Muscle of leg (tissue), 11 donors: ENCODE measurements around the gene CYTH1. TPM values are rescaled to one million over a fixed set of nuclear protein-coding genes. Genes with fewer than 3 reads are reported as not detected.

ENCODE experiments used
- DNase-seq: peaks from one replicate; pipeline ENCODE4 v3.0.0; 2013
- H3K27ac ChIP-seq: one replicate; pipeline ENCODE4 v1.5.1; 2013; ENCODE audit warnings: mild to moderate bottlenecking, low read length, control low read depth
- H3K27me3 ChIP-seq: one replicate; pipeline ENCODE4 v1.6.1; 2013; ENCODE audit warnings: low read length; ENCODE audit not compliant: control insufficient read depth, insufficient read depth
- H3K36me3 ChIP-seq: one replicate; pipeline ENCODE4 v1.6.1; 2013; ENCODE audit warnings: low read length; ENCODE audit not compliant: control insufficient read depth, insufficient read depth
- H3K4me1 ChIP-seq: one replicate; pipeline ENCODE4 v1.6.1; 2013; ENCODE audit warnings: low read length; ENCODE audit not compliant: control insufficient read depth, insufficient read depth
- H3K4me3 ChIP-seq: one replicate; pipeline ENCODE4 v1.5.1; 2013; ENCODE audit warnings: low read length, control low read depth
- H3K9me3 ChIP-seq: replicated peaks from 2 replicates; pipeline ENCODE4 v1.6.1; 2013; ENCODE audit warnings: low read depth, low read length; ENCODE audit not compliant: control insufficient read depth
- WGBS: methylation state at CpG from one replicate; pipeline ENCODE4 v1.1.5; 2013; ENCODE audit warnings: missing lambda C conversion rate; ENCODE audit not compliant: insufficient coverage; 5-methylcytosine and 5-hydroxymethylcytosine counted together
- polyA plus RNA-seq, 8 donors: library from polyadenylated mRNA; unstranded; fragments of 120-200 nt; gene quantifications; one replicate each; pipeline versions ENCODE4 v1.2.1 to v1.2.3, GENCODE V29; 2013; ENCODE audit warnings: inconsistent platforms in 1 of 8, low replicate concordance in 1 of 8; ENCODE audit not compliant: insufficient read length in 8 of 8, insufficient read depth in 1 of 8
- total RNA-seq: library from RNA; stranded (reverse); fragments of 120-200 nt; gene quantifications from one replicate; pipeline ENCODE4 v1.2.4, GENCODE V29; 2013

CYTH1 gene
- total and polyA plus RNA-seq, 9 donors: 17.3 to 26.9 (median 21.1) TPM

DNA sequence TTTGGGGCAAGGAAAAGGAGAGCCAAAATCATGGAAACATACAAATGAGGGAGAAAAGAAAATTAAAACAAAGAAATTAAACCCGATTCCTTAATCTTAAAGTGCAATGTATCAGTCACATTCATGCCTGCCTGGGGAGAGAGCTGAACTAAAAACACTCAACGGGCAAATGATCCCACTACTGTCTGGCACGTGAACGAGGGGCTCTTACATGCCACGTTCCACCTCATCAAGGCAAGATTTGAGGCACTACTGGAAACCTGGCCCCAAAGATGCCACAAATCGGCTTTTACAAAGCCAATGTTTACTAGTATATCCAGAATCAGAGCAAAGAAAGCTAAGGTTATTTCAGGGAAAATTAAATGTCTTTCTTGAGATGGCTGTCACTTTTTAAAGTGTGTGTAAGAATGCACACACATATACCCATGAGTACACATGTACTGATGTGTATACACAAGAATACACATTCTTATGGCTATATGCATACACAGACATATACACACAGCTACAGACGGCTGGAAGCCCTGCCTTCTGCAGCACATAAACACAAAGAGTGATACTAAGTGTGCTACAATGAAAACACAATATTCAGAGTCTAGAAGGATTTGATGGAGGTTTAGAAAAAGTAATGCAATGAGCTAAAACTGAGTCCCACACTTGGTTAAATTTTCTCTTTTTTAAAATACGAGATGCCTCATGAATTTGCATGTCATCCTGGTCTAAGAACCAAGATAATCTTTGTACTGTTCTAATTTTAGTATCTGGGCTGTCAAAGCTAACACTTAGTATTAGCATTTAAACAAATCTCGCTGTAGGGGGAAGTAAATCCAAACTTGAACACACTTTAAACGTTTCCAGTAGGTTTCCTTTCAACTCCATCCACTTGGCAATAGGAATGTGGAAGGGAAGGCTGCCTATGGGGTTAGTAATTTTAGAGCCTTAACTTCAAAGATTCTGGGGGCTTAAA lies 85.8 kb downstream of the CYTH1 start:
- WGBS: 91% methylated on average over 4 of the region's 10 CpGs
- Histone ChIP-seq H3K27me3 (no peaks in the 10 kb centered on the region), H3K4me3 (no peak overlapping the region), H3K36me3 (peaks cover 50% of the 10 kb centered on the region), H3K27ac (no peak overlapping the region), H3K4me1 (no peaks in the 10 kb centered on the region), H3K9me3 (no peaks in the 10 kb centered on the region)
- peak; percentile 51 for DNase-seq

DNA sequence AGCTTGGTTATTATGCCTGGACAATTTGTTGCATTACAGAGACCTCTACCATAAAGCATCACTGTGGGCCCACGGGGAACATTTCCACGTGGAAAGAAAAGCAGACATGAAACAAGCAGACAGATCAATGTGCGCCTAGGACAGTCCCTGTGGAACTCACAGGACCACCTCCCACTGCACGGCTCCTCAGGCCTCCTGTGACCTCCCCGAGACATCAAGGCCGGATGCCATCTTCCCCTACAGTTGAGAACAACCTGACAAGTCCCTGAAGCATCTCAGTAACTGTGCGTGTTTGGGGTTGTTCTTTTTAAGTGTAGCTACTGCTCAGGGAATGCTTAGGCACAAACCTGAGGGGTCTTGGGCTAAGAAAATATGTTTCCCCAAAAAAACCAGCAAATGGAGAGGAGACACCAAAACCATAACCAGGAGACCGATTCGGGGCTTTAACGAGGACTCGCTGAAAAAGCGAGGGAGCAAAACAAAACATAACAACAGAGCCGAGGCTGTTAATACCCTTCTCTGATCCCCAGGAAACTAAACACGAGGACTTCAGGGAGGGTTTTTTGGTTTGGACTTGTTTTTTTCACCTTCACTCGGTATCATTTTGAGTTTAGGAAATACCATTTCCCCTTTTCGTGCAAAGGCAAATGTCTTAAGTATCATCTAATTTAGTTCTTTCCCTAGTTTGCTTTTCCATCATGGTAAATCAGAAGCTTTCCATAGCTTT lies 87.1 kb downstream of the CYTH1 start:
- H3K36me3 ChIP-seq: peaks cover 46% of the 10 kb centered on the region
- DNase-seq: no peak
- H3K27ac ChIP-seq: no peak overlapping the region
- H3K4me1 ChIP-seq: no peaks in the 10 kb centered on the region
- H3K9me3 ChIP-seq: no peaks in the 10 kb centered on the region
- no peaks in the 10 kb centered on the region for H3K27me3 ChIP-seq
- no peak overlapping the region for H3K4me3 ChIP-seq
- 72% methylated on average over 3 of the region's 16 CpGs for WGBS

- Histone ChIP-seq H3K4me3 (no peak overlapping the region), H3K4me1 (no peaks in the 10 kb centered on the region), H3K9me3 (no peaks in the 10 kb centered on the region), H3K36me3 (peaks cover 49% of the 10 kb centered on the region), H3K27ac (no peak overlapping the region), H3K27me3 (no peaks in the 10 kb centered on the region)
- no peak for DNase-seq
- WGBS: 80% methylated on average over 2 of the region's 8 CpGs
Measured at GRCh38 chr17:78693346-78694083, 88.6 kb downstream of the CYTH1 start.

DNA sequence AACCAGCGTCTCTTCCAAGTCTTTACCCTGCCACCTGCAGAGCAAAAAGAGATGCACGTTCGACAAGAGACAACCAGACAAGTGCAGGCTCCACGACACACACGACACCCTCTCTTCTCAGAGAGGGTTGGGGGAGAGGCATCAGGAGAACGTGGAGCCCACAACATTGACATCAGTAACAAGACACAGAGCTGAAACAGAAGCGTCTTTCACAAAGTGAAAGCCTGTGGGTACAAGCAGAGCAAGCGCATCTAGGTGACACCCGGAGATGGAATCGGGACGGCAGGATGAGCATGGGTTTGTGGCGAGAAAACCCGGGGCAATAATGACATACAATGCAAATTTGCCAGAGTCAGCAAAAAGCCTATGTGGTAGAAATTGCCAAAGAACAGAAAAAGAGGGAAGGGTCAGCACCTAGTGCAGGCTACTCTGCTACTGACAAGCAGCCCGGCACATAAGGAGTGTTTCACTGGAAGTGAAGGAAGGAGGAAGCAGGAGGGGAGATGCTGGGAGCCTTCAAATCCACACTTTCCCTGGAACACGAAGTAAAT lies 89.5 kb downstream of the CYTH1 start:
- peaks cover 48% of the 10 kb centered on the region for H3K36me3 ChIP-seq

DNA sequence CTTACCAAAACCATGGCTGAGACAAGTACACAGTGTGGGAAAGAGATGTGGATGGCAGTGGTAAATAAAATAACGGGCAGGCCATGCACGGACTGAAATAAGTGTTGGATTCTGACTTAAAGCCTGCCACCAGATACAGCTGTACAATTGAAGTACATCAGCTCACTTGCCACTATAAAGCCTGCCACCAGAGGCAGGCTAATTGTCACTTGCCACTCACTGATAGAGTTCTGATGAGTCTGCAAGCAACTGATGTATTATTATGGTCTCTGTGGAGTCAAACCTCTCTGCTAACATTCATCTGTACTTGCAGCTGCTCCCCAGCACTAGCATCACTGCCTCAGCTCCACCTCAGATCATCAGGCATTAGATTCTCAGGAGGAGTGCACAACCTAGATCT lies 93.0 kb downstream of the CYTH1 start:
- H3K9me3 ChIP-seq: no peaks in the 10 kb centered on the region
- H3K4me1 ChIP-seq: no peaks in the 10 kb centered on the region
- DNase-seq: no peak
- no peak overlapping the region for H3K4me3 ChIP-seq
- H3K27ac ChIP-seq: no peak overlapping the region
- H3K27me3 ChIP-seq: no peaks in the 10 kb centered on the region
- no CpG with 5 or more reads among the region's 2 CpGs for WGBS
- H3K36me3 ChIP-seq: peaks cover 44% of the 10 kb centered on the region

More for the DNA sequence above, 89.5 kb downstream of the CYTH1 start:
- H3K27ac ChIP-seq: no peak overlapping the region
- no peaks in the 10 kb centered on the region for H3K27me3 ChIP-seq
- no peaks in the 10 kb centered on the region for H3K9me3 ChIP-seq
- 92% methylated on average over 13 of the region's 15 CpGs for WGBS
- no peaks in the 10 kb centered on the region for H3K4me1 ChIP-seq
- DNase-seq: no peak
- H3K4me3 ChIP-seq: no peak overlapping the region

- Histone ChIP-seq H3K36me3 (peaks cover 40% of the 10 kb centered on the region), H3K4me1 (peaks cover 4% of the 10 kb centered on the region), H3K9me3 (no peaks in the 10 kb centered on the region), H3K27ac (no peak overlapping the region), H3K27me3 (no peaks in the 10 kb centered on the region), H3K4me3 (no peak overlapping the region)
- DNase-seq: no peak
- WGBS: 94% methylated on average over 5 of the region's 7 CpGs
Measured at GRCh38 chr17:78687944-78688343, 94.1 kb downstream of the CYTH1 start.

- Histone ChIP-seq H3K27ac (no peak overlapping the region), H3K27me3 (no peaks in the 10 kb centered on the region), H3K9me3 (no peaks in the 10 kb centered on the region), H3K4me3 (no peak overlapping the region), H3K36me3 (peaks cover 34% of the 10 kb centered on the region), H3K4me1 (peaks cover 4% of the 10 kb centered on the region)
- no peak for DNase-seq
- 100% methylated on average over 1 of the region's 3 CpGs for WGBS
Measured at GRCh38 chr17:78687125-78687524, 94.9 kb downstream of the CYTH1 start.

- Histone ChIP-seq H3K9me3 (no peaks in the 10 kb centered on the region), H3K4me3 (no peak overlapping the region), H3K36me3 (peaks cover 39% of the 10 kb centered on the region), H3K4me1 (peaks cover 19% of the 10 kb centered on the region), H3K27me3 (no peaks in the 10 kb centered on the region), H3K27ac (no peak overlapping the region)
- WGBS: 70% methylated on average over 3 of the region's 6 CpGs
- DNase-seq: no peak
Measured at GRCh38 chr17:78684026-78684425, 98.0 kb downstream of the CYTH1 start.

DNA sequence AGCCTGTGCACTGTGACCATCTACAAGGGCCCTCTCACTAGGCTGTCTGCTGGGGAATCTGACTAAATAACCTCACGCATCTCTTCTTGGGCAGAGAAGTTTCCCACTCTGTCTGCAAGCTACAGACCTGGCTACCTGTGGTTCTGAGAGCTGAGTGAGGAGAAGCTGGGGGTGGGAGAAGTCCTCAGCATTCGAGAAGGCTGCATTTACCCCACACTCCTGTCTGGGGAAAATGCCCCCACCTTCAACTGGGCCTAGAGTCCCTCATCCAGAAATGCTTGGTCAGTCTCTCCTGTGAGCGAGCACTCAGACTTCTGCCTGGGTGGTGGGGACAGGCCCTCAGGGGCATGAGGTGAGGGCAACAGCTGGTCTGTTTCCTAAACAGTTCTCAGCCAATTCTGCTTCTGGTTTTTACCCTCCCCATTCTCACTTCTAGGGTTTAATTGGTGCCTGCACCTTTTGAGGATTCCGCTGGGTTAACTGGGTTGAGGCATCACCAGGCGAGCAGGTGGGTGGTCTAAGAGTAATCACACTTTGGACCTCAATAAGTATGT lies 98.6 kb downstream of the CYTH1 start:
- peaks cover 23% of the 10 kb centered on the region for H3K4me1 ChIP-seq
- no peak overlapping the region for H3K4me3 ChIP-seq
- DNase-seq: no peak
- 100% methylated on average over 2 of the region's 5 CpGs for WGBS
- peaks cover 35% of the 10 kb centered on the region for H3K36me3 ChIP-seq
- H3K27me3 ChIP-seq: no peaks in the 10 kb centered on the region
- H3K27ac ChIP-seq: no peak overlapping the region
- no peaks in the 10 kb centered on the region for H3K9me3 ChIP-seq
